Neural progenitor cell (in vitro differentiated cells): Measurements from ENCODE around the gene COL8A2. TPM values are rescaled to one million over a fixed set of nuclear protein-coding genes. Genes with fewer than 3 reads are reported as not detected.

Experiments used
- DNase-seq: peaks from one replicate; pipeline ENCODE4 v3.0.0-alpha.2; 2016; ENCODE audit warnings: low spot score
- H2AFZ ChIP-seq: fragments of 200-600 bp; sonication (generic); replicated peaks from 2 replicates; pipeline ENCODE4 v1.6.1; 2016; ENCODE audit warnings: antibody characterized with exemption
- H3F3A ChIP-seq: fragments of 200-600 bp; sonication (generic); 2 replicates; pipeline ENCODE4 v1.6.1; 2016; ENCODE audit warnings: antibody characterized with exemption, low read depth
- H3K27ac ChIP-seq: fragments of 200-600 bp; sonication (generic); 2 replicates; pipeline ENCODE4 v1.5.1; 2016; ENCODE audit warnings: mild to moderate bottlenecking
- H3K27me3 ChIP-seq: fragments of 200-600 bp; sonication (generic); 2 replicates; pipeline ENCODE4 v1.6.1; 2016; ENCODE audit warnings: mild to moderate bottlenecking, moderate library complexity
- H3K36me3 ChIP-seq: fragments of 200-600 bp; sonication (generic); 2 replicates; pipeline ENCODE4 v1.5.1; 2016
- H3K4me1 ChIP-seq: fragments of 200-600 bp; sonication (generic); 2 replicates; pipeline ENCODE4 v1.6.1; 2016; ENCODE audit warnings: mixed run types
- H3K4me2 ChIP-seq: fragments of 200-600 bp; sonication (generic); 2 replicates; pipeline ENCODE4 v1.6.1; 2016
- H3K4me3 ChIP-seq: fragments of 200-600 bp; sonication (generic); 2 replicates; pipeline ENCODE4 v1.5.1; 2016
- H3K79me2 ChIP-seq: fragments of 200-600 bp; sonication (generic); 2 replicates; pipeline ENCODE4 v1.6.1; 2016; ENCODE audit warnings: low read depth
- H3K9ac ChIP-seq: fragments of 200-600 bp; sonication (generic); 2 replicates; pipeline ENCODE4 v1.6.1; 2016
- H3K9me3 ChIP-seq: fragments of 200-600 bp; sonication (generic); 2 replicates; pipeline ENCODE4 v1.5.1; 2016; ENCODE audit warnings: low read depth
- H4K20me1 ChIP-seq: fragments of 200-600 bp; sonication (generic); 2 replicates; pipeline ENCODE4 v1.6.1; 2016; ENCODE audit warnings: low read depth
- H3K27ac Mint-ChIP-seq: 3 replicates; pipeline ENCODE4 v1.8.0; 2021; ENCODE audit warnings: mixed read lengths
- H3K27me3 Mint-ChIP-seq: 2 replicates; pipeline ENCODE4 v1.8.0; 2022; ENCODE audit warnings: low read depth, mild to moderate bottlenecking, inconsistent platforms, moderate library complexity, mixed read lengths; ENCODE audit not compliant: insufficient read depth
- H3K36me3 Mint-ChIP-seq: 3 replicates; pipeline ENCODE4 v1.8.0; 2021; ENCODE audit warnings: mixed read lengths
- H3K4me1 Mint-ChIP-seq: 3 replicates; pipeline ENCODE4 v1.8.0; 2021; ENCODE audit warnings: mixed read lengths
- H3K4me3 Mint-ChIP-seq: 3 replicates; pipeline ENCODE4 v1.8.0; 2021; ENCODE audit warnings: mild to moderate bottlenecking, moderate library complexity, mixed read lengths
- H3K9me3 Mint-ChIP-seq: 3 replicates; pipeline ENCODE4 v1.8.0; 2020; ENCODE audit warnings: mixed read lengths
- EZH2 ChIP-seq: fragments of 200-600 bp; sonication (generic); IDR thresholded peaks from 2 replicates; pipeline ENCODE4 v1.6.1; 2017; ENCODE audit warnings: antibody characterized with exemption, mild to moderate bottlenecking, moderate library complexity
- EZH2phosphoT487 ChIP-seq: fragments of 200-600 bp; sonication (generic); IDR thresholded peaks from 2 replicates; pipeline ENCODE4 v1.6.1; 2017; ENCODE audit warnings: antibody characterized with exemption
- total RNA-seq: library from RNA; depleted of rRNA; stranded (reverse); fragments of >200 nt; gene quantifications from 2 replicates; pipeline ENCODE4 v1.2.3, GENCODE V29; 2015; ENCODE audit warnings: low replicate concordance
- TF ChIP-seq, protein P1 (sequence below): fragments of 200-600 bp; sonication (generic); IDR thresholded peaks from 2 replicates; pipeline ENCODE4 v1.5.1; 2017; ENCODE audit warnings: antibody characterized with exemption, mild to moderate bottlenecking

Gene COL8A2
- 0.06 TPM in 1 of 2 replicates, not detected in the other for total RNA-seq

GRCh38 chr1:36125129-36125991 is at the start of gene COL8A2:
Gene COL8A2, minus strand, starts transcription at chr1:36125222. Its CDS starts 24,980 bp downstream, at chr1:36100242.
- no peak within 1 kb of the TSS for H3K27ac Mint-ChIP-seq
- peak within 1 kb of the TSS; percentile 81 for H3K4me3 Mint-ChIP-seq
- Histone ChIP-seq H3K27me3 (peaks cover 57% of the 10 kb centered on the region), H3K9ac (no peak within 1 kb of the TSS), H4K20me1 (peaks cover 14% of the 10 kb centered on the region), H3F3A (no peaks in the 10 kb centered on the region), H3K79me2 (no peaks in the 10 kb centered on the region), H3K4me1 (peaks cover 3% of the 10 kb centered on the region), H3K36me3 (no peaks in the 10 kb centered on the region), H3K4me2 (peak within 1 kb of the TSS; percentile 77), H3K27ac (no peak within 1 kb of the TSS), H3K4me3 (peak within 1 kb of the TSS; percentile 50), H3K9me3 (no peaks in the 10 kb centered on the region), H2AFZ (peak within 1 kb of the TSS; percentile 28)
- DNase-seq = peak; percentile 47
- peaks cover 27% of the 10 kb centered on the region for H3K4me1 Mint-ChIP-seq
- H3K27me3 Mint-ChIP-seq = peaks cover 40% of the 10 kb centered on the region
- TF ChIP-seq EZH2phosphoT487 (peak; percentile 65), EZH2 (peak; percentile 89)
- TF ChIP-seq, protein P1, sequence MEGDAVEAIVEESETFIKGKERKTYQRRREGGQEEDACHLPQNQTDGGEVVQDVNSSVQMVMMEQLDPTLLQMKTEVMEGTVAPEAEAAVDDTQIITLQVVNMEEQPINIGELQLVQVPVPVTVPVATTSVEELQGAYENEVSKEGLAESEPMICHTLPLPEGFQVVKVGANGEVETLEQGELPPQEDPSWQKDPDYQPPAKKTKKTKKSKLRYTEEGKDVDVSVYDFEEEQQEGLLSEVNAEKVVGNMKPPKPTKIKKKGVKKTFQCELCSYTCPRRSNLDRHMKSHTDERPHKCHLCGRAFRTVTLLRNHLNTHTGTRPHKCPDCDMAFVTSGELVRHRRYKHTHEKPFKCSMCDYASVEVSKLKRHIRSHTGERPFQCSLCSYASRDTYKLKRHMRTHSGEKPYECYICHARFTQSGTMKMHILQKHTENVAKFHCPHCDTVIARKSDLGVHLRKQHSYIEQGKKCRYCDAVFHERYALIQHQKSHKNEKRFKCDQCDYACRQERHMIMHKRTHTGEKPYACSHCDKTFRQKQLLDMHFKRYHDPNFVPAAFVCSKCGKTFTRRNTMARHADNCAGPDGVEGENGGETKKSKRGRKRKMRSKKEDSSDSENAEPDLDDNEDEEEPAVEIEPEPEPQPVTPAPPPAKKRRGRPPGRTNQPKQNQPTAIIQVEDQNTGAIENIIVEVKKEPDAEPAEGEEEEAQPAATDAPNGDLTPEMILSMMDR = no peak
- peaks cover 2% of the 10 kb centered on the region for H3K9me3 Mint-ChIP-seq
- peaks cover 2% of the 10 kb centered on the region for H3K36me3 Mint-ChIP-seq

GRCh38 chr1:36174713-36175112 is 49.7 kb upstream of the COL8A2 start:
- Mint-ChIP-seq H3K27ac (no peak overlapping the region), H3K4me1 (peaks cover 31% of the 10 kb centered on the region), H3K9me3 (no peaks in the 10 kb centered on the region), H3K27me3 (peaks cover 5% of the 10 kb centered on the region), H3K4me3 (no peak overlapping the region), H3K36me3 (peaks cover 38% of the 10 kb centered on the region)
- DNase-seq = no peak
- H2AFZ ChIP-seq = no peak overlapping the region
- no peaks in the 10 kb centered on the region for H3K9me3 ChIP-seq
- peaks cover 8% of the 10 kb centered on the region for H3K79me2 ChIP-seq
- H3K36me3 ChIP-seq = peaks cover 3% of the 10 kb centered on the region
- H3K4me2 ChIP-seq = no peak overlapping the region
- no peak overlapping the region for H3K9ac ChIP-seq
- H3F3A ChIP-seq = peaks cover 33% of the 10 kb centered on the region
- peaks cover 15% of the 10 kb centered on the region for H3K4me1 ChIP-seq
- TF ChIP-seq, protein P1 = no peak
- TF ChIP-seq EZH2 = no peak
- no peak overlapping the region for H3K4me3 ChIP-seq
- H4K20me1 ChIP-seq = peaks cover 96% of the 10 kb centered on the region
- peaks cover 10% of the 10 kb centered on the region for H3K27me3 ChIP-seq
- no peak overlapping the region for H3K27ac ChIP-seq

DNA sequence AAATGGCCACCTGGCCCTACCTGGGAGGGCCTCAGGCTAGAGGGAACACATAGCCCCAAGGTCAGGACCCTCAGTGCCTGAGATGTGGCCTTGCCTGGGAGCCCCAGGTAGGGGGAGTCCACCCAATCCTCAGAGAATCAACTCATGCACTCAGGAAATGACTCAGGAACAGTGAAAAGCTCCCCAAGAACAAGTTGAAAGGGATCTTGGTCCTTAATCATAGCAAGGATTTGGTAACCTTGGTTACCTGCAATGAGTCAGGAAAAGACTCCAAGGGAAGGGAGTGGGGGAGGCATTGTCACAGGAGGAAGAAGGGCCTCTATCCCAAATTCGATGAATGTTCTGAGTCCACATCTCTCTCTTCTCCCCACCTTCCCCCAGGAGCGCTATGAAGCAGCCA is 48.0 kb upstream of the COL8A2 start:
- Histone ChIP-seq H3K27ac (no peak overlapping the region), H3K36me3 (no peaks in the 10 kb centered on the region), H3K9ac (no peak overlapping the region), H2AFZ (no peak overlapping the region), H3F3A (peaks cover 24% of the 10 kb centered on the region), H3K79me2 (peaks cover 23% of the 10 kb centered on the region), H3K4me2 (no peak overlapping the region), H3K27me3 (peaks cover 10% of the 10 kb centered on the region), H4K20me1 (peaks cover 95% of the 10 kb centered on the region), H3K4me3 (no peak overlapping the region), H3K9me3 (no peaks in the 10 kb centered on the region), H3K4me1 (peaks cover 8% of the 10 kb centered on the region)
- Mint-ChIP-seq H3K36me3 (peaks cover 40% of the 10 kb centered on the region), H3K27me3 (peaks cover 7% of the 10 kb centered on the region), H3K9me3 (no peaks in the 10 kb centered on the region), H3K4me1 (peaks cover 31% of the 10 kb centered on the region), H3K27ac (peak overlapping the region; percentile 69), H3K4me3 (no peak overlapping the region)
- no peak for DNase-seq
- TF ChIP-seq EZH2 = no peak
